DND-41 (cell line): Measurements from ENCODE around the gene DNAH17.

Experiments used
- EZH2 ChIP-seq: IDR thresholded peaks from 3 replicates; pipeline ENCODE4 v1.6.1; 2012; ENCODE audit warnings: borderline replicate concordance, low read depth, mild to moderate bottlenecking, moderate library complexity, low read length, inconsistent platforms; ENCODE audit not compliant: severe bottlenecking
- TF ChIP-seq, protein P1 (sequence below): IDR thresholded peaks from 2 replicates; pipeline ENCODE4 v1.5.1; 2012; ENCODE audit warnings: borderline replicate concordance, low read length, moderate library complexity, mild to moderate bottlenecking; ENCODE audit not compliant: poor library complexity, severe bottlenecking; ENCODE audit errors: extremely low read depth

DNA sequence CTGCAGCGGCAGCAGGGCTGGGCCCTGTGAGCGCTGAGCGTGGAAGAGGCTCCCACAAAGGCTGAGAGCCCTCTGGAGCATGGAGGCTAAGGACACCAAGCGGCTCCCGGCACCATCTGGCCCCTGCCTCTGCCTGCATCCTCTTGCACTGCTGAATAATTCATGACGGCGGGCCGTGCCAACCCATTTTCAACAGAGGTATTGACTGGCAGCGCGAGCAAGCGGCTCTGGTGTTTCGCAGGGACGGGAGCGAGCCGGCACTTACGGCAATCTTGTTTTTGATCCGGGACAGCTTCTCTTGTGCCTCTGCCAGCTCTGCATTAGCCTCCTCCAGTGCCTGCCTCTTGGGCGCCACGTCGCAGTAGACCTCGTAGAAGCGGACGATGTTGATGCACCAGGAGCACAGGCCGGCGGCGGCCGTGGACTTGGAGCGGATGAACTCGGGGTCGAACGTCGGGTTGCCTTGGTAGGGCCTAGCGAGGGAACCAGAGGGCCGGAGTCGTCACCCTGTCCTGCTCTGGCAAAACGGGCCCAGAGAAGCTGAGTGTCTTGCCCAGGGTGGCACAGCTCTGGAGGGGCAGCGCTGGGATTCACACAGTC is 118.4 kb downstream of the DNAH17 start:
- TF ChIP-seq, protein P1, sequence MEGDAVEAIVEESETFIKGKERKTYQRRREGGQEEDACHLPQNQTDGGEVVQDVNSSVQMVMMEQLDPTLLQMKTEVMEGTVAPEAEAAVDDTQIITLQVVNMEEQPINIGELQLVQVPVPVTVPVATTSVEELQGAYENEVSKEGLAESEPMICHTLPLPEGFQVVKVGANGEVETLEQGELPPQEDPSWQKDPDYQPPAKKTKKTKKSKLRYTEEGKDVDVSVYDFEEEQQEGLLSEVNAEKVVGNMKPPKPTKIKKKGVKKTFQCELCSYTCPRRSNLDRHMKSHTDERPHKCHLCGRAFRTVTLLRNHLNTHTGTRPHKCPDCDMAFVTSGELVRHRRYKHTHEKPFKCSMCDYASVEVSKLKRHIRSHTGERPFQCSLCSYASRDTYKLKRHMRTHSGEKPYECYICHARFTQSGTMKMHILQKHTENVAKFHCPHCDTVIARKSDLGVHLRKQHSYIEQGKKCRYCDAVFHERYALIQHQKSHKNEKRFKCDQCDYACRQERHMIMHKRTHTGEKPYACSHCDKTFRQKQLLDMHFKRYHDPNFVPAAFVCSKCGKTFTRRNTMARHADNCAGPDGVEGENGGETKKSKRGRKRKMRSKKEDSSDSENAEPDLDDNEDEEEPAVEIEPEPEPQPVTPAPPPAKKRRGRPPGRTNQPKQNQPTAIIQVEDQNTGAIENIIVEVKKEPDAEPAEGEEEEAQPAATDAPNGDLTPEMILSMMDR = no peak
- no peak for TF ChIP-seq EZH2
